Activated B cell treated with CpG ODN at 0.5 μM for 24 hours (primary cell): ENCODE data around the gene NOTUM. TPM values are rescaled to one million over a fixed set of nuclear protein-coding genes. Genes with fewer than 3 reads are reported as not detected.

ENCODE experiments used
- ATAC-seq: fragments of 200-7000 bp; cut with Tn5 transposase; one replicate; pipeline ENCODE4 v1.10.0; 2021; ENCODE audit warnings: low read depth, mild to moderate bottlenecking, moderate library complexity
- CTCF ChIA-PET: fragments of 350-600 bp; sonication (Branson Sonifier 250); formaldehyde crosslinking; loops from one replicate; lab custom pipeline; 2021; ENCODE audit warnings: antibody characterized with exemption; lab: Charles Lee
- POLR2A ChIA-PET: fragments of 350-600 bp; sonication (Branson Sonifier 250); formaldehyde crosslinking; loops from one replicate; lab custom pipeline; 2021; ENCODE audit warnings: antibody characterized with exemption; lab: Charles Lee
- DNase-seq: peaks from one replicate; pipeline ENCODE4 v3.0.0; 2022
- H3K27ac Mint-ChIP-seq: one replicate; pipeline ENCODE4 v1.8.0; 2020; ENCODE audit warnings: mixed read lengths
- H3K27me3 Mint-ChIP-seq: one replicate; pipeline ENCODE4 v1.8.0; 2021; ENCODE audit warnings: mixed read lengths
- H3K36me3 Mint-ChIP-seq: one replicate; pipeline ENCODE4 v1.8.0; 2021; ENCODE audit warnings: low read depth, mixed read lengths
- H3K4me1 Mint-ChIP-seq: one replicate; pipeline ENCODE4 v1.8.0; 2021; ENCODE audit warnings: mixed read lengths
- H3K4me3 Mint-ChIP-seq: one replicate; pipeline ENCODE4 v1.8.0; 2020; ENCODE audit warnings: mild to moderate bottlenecking, mixed read lengths
- H3K9me3 Mint-ChIP-seq: one replicate; pipeline ENCODE4 v1.8.0; 2020; ENCODE audit warnings: mixed read lengths
- intact Hi-C: fragments of 100-400 bp; cut with micrococcal nuclease; formaldehyde crosslinking; loops from one replicate; pipeline ENCODE4 v1.15.1; 2024
- total RNA-seq: library from RNA; stranded (reverse); gene quantifications from 2 replicates; pipeline ENCODE4 v1.2.3, GENCODE V29; 2022
- TF ChIP-seq, protein P1 (sequence below): fragments of 200-600 bp; IDR thresholded peaks from one replicate; pipeline ENCODE4 v1.8.0; 2022; ENCODE audit warnings: antibody characterized with exemption, mild to moderate bottlenecking

Gene NOTUM
- total RNA-seq, 1 donor from 2014 or later, result not detected

DNA sequence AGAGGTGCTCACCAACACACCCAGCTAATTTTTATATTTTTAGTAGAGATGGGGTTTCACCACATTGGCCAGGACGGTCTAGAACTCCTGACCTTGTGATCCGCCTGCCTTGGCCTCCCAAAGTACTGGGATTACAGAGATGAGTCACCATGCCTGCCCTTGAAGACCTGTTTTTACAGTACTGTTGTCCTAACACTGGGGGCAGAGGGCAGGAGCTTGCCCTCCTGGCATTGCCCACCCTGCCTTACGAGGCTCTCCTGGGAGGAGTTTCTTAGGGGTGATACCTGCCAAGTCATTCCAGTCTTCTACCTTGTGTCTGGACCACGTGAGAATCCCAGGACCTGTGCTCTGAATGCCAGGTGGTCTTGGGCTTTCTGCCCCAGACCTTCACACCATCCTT is 19.1 kb upstream of the NOTUM start:
- DNase-seq (no peak), ATAC-seq (no peak)
- H3K27ac Mint-ChIP-seq, result no peak overlapping the region
- H3K4me3 Mint-ChIP-seq, result peak overlapping the region; percentile 19
- intact Hi-C loops, result no loop called here
- H3K27me3 Mint-ChIP-seq, result no peaks in the 10 kb centered on the region
- H3K9me3 Mint-ChIP-seq, result no peaks in the 10 kb centered on the region
- ChIA-PET CTCF (no interaction called here), POLR2A (interaction anchor here (0.6 kb wide), 1 partner anchor 12 kb away, joined by 6 read pairs; no protein-coding TSS in a partner anchor)
- peaks cover 30% of the 10 kb centered on the region for H3K36me3 Mint-ChIP-seq
- H3K4me1 Mint-ChIP-seq, result peaks cover 39% of the 10 kb centered on the region
- TF ChIP-seq, protein P1, sequence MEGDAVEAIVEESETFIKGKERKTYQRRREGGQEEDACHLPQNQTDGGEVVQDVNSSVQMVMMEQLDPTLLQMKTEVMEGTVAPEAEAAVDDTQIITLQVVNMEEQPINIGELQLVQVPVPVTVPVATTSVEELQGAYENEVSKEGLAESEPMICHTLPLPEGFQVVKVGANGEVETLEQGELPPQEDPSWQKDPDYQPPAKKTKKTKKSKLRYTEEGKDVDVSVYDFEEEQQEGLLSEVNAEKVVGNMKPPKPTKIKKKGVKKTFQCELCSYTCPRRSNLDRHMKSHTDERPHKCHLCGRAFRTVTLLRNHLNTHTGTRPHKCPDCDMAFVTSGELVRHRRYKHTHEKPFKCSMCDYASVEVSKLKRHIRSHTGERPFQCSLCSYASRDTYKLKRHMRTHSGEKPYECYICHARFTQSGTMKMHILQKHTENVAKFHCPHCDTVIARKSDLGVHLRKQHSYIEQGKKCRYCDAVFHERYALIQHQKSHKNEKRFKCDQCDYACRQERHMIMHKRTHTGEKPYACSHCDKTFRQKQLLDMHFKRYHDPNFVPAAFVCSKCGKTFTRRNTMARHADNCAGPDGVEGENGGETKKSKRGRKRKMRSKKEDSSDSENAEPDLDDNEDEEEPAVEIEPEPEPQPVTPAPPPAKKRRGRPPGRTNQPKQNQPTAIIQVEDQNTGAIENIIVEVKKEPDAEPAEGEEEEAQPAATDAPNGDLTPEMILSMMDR, result no peak

DNA sequence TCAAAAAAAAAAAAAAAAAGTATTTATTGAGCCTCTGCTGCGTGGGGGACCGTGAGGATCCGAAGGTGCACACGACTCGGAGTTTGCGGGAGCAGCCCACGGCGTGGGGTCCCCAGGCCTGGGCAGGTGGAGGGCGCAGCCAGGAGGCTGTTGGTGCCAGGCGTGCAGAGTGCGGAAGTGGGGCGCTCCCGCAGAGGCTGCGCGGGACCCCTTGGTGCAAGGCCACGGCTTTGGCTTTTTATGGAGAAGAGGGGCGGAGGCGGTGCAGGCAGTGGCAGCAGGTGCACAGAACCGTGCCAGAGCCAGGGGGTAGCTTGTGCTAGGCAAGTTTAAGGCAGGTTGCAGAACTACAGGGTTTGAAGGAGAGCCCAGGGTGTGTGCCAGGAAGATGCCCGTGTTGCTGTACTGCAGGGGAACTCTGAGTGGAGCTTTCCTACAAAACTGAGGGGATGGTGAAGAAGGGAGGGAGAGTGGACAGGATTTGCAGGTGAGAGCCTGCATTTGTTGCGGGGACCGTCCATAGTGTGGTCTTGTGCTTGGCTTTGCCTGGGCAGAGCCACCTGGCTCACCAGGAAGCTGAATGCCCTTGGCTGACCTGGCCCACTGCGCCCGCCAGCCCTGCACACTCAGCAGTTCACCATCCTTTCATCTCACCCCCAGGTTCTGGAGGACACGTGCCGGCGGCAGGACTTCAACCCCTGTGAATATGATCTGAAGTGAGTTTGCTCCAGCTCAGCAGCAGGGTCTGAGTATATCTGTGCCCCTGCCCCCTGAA is 17.7 kb upstream of the NOTUM start:
- peaks cover 36% of the 10 kb centered on the region for H3K4me1 Mint-ChIP-seq

GRCh38 chr17:81977211-81977808 is 16.3 kb upstream of the NOTUM start, which contains the start of gene ASPSCR1:
Gene ASPSCR1, plus strand, starts transcription at chr17:81977629. Its CDS starts 18 bp downstream, at chr17:81977647.
- no peaks in the 10 kb centered on the region for H3K9me3 Mint-ChIP-seq

More for the DNA sequence above, 17.7 kb upstream of the NOTUM start:
- POLR2A ChIA-PET, result interaction anchor here (0.5 to 2.3 kb wide), 9 partner anchors 11 to 267 kb away, joined by 3 to 20 read pairs (median 4); partner anchors contain the start of genes DCXR, MAFG and PPP1R27
- Mint-ChIP-seq H3K9me3 (no peaks in the 10 kb centered on the region), H3K36me3 (peaks cover 23% of the 10 kb centered on the region), H3K27me3 (no peaks in the 10 kb centered on the region), H3K27ac (peak overlapping the region; percentile 70), H3K4me3 (peak overlapping the region; percentile 75)
- TF ChIP-seq, protein P1, result no peak
- CTCF ChIA-PET, result interaction anchor here (1.0 kb wide), 1 partner anchor 19 kb away, joined by 3 read pairs; no protein-coding TSS in a partner anchor
- intact Hi-C loops, result loop anchor here (5.0 kb wide), 1 partner anchor 59 kb away; the partner anchor contains the start of gene DCXR
- ATAC-seq, result no peak
- no peak for DNase-seq

GRCh38 chr17:81976332-81977210 is 15.6 kb upstream of the NOTUM start:
- ChIA-PET CTCF (interaction anchor here (1.1 to 2.0 kb wide), 2 partner anchors 10 to 17 kb away, joined by 3 to 9 read pairs; no protein-coding TSS in a partner anchor), POLR2A (interaction anchor here (0.9 to 2.3 kb wide), 5 partner anchors 9 to 104 kb away, joined by 3 to 20 read pairs (median 5); partner anchors contain the start of genes DCXR and MAFG)
- peaks cover 25% of the 10 kb centered on the region for H3K4me1 Mint-ChIP-seq
- H3K27ac Mint-ChIP-seq, result peak overlapping the region; percentile 93
- TF ChIP-seq, protein P1, result no peak
- ATAC-seq, result peak; percentile 8
- DNase-seq, result no peak
- peaks cover 15% of the 10 kb centered on the region for H3K36me3 Mint-ChIP-seq
- intact Hi-C loops, result loop anchor here (1.0 to 5.0 kb wide), 6 partner anchors 8 to 122 kb away; partner anchors contain the start of genes DCXR, FASN, LRRC45 and MAFG
- H3K4me3 Mint-ChIP-seq, result peak overlapping the region; percentile 95
- no peaks in the 10 kb centered on the region for H3K27me3 Mint-ChIP-seq
- H3K9me3 Mint-ChIP-seq, result no peaks in the 10 kb centered on the region

More at GRCh38 chr17:81977211-81977808, 16.3 kb upstream of the NOTUM start, which contains the start of gene ASPSCR1:
- Mint-ChIP-seq H3K4me1 (peaks cover 26% of the 10 kb centered on the region), H3K27me3 (no peaks in the 10 kb centered on the region), H3K36me3 (peaks cover 16% of the 10 kb centered on the region), H3K27ac (peak within 1 kb of the TSS; percentile 93), H3K4me3 (peak within 1 kb of the TSS; percentile 95)
- ChIA-PET POLR2A (interaction anchor here (0.9 to 2.3 kb wide), 8 partner anchors 9 to 104 kb away, joined by 3 to 20 read pairs (median 4); partner anchors contain the start of genes DCXR and MAFG), CTCF (interaction anchor here (1.1 to 2.0 kb wide), 2 partner anchors 11 to 18 kb away, joined by 3 to 9 read pairs; no protein-coding TSS in a partner anchor)
- TF ChIP-seq, protein P1, result no peak
- DNase-seq, result peak; percentile 94
- ATAC-seq, result peak; percentile 92
- intact Hi-C loops, result loop anchor here (1.0 to 5.0 kb wide), 6 partner anchors 9 to 121 kb away; partner anchors contain the start of genes DCXR, FASN, LRRC45 and MAFG
